HG03196 (cell line): ENCODE measurements around the gene DENND1A.
"Not testable (repeated sequence)": the region's sequence is repeated elsewhere in the genome, so short reads cannot be mapped to it uniquely, and the experiment has no call there.

Experiments used
- ATAC-seq: cut with Tn5 transposase; IDR thresholded peaks from one replicate; pipeline ENCODE4 v1.9.1; 2021; ENCODE audit not compliant: unreplicated experiment

DENND1A gene, protein sequence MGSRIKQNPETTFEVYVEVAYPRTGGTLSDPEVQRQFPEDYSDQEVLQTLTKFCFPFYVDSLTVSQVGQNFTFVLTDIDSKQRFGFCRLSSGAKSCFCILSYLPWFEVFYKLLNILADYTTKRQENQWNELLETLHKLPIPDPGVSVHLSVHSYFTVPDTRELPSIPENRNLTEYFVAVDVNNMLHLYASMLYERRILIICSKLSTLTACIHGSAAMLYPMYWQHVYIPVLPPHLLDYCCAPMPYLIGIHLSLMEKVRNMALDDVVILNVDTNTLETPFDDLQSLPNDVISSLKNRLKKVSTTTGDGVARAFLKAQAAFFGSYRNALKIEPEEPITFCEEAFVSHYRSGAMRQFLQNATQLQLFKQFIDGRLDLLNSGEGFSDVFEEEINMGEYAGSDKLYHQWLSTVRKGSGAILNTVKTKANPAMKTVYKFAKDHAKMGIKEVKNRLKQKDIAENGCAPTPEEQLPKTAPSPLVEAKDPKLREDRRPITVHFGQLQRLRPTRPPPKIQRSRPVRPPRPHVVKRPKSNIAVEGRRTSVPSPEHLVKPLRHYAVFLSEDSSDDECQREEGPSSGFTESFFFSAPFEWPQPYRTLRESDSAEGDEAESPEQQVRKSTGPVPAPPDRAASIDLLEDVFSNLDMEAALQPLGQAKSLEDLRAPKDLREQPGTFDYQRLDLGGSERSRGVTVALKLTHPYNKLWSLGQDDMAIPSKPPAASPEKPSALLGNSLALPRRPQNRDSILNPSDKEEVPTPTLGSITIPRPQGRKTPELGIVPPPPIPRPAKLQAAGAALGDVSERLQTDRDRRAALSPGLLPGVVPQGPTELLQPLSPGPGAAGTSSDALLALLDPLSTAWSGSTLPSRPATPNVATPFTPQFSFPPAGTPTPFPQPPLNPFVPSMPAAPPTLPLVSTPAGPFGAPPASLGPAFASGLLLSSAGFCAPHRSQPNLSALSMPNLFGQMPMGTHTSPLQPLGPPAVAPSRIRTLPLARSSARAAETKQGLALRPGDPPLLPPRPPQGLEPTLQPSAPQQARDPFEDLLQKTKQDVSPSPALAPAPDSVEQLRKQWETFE

DNA sequence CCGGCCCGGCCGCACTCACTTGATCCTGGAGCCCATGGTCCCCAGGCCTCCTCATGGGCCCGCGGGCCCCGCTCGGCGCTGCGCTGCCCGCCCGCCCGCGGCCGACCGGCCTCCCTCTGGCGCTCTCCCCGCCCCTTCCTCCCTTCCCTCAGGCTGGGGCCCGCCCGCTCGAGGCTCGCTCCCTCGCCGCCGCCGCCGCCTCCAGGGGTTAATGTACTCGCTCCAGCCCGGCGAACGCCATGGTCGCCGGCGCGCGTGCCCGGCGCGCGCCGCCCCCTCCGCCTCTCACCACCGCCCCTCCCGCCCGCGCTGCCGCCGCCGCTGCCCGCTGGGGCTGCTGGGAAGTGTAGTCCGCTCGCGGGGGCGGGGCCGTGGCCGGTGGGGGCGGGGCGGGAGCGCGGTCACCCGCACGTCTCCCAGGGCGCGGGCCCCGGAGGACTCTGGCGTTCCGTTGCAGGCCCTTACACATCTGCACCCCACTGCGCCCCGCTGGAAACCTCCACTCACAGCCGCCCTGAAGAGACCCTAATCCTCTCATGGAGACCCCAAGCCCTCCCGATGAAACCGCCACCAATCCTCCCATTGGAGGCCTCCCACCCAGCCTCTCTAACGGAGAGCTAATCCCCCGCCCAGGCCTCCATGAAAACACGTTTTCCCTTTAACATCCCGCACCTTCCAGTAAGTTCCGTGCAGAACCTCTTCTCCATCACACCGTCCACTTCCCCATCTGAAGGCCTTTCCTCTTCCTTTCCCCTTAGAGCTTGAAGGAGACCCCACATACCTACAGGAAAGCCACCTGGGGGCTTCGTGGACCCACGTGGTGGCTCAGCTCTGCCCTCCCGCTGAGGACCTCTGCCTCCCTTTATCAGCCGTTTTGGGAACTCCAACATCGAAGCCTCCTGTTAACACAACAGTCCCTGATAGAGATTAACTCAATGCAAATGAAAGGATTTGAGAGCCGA lies at the start of gene DENND1A:
TSS of gene DENND1A (minus strand) at position 257 of the 962 bp plus-strand sequence. CDS start at position 36, 221 bp downstream.
- ATAC-seq: peak; percentile 61

DNA sequence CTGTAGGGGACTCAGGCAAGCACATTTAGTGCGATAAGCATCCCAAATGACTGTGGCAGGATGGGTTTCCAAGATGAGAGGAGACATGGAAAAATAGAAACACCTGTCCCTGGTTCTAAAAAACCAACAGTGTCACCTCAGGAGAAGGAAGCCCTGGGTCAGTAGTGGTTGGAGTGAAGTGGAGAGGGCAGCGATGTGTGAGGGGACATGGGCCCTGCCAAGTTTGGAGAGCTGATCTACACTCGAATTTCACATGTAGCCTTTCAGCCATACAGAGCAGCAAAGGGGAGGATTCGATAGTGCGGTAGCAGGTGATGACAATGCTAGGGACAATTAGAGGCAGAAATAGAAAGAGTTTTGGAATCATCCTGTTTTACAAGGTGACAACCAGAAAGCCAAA lies 49.1 kb upstream of the DENND1A start:
- no peak for ATAC-seq

DNA sequence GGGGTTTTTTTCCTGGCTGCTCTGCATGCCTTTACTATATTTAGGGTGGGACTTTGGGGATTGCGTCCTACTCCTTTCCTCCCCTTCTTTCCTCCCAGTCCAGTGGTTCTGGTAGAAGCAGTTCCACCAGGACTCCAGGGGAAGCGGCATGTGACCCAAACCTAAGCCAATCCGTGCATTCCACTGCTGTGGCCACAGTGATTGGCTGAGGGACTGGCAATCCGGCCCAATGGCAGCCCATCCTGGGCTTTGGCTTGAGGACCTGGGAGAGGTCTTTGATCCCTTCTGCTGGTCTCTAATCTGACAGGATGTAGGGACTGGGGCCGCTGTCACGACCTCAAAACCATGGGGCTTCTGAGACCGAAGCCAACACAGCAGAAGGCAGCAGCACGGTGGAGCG lies 46.7 kb upstream of the DENND1A start:
- ATAC-seq: not testable (repeated sequence)

DNA sequence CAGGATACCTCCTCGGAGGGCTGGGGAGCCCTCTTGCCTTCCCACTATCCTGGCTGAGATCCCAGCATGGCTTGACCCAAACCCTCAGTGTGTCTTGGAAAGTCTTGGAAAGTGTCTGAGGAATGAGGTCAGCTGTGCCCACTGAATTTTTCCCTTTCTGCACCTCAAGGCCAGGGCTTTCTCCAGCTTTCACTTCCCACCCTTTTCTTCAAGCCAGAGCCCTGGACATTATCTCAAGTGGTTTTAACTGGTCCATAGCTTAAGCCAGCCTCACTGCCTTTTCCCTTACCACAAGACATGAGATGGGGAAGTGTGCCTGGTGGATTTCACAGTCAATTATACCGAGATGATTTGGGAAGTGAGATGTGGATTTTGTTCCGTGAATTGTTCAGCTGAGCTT lies 45.9 kb upstream of the DENND1A start:
- no peak for ATAC-seq

DNA sequence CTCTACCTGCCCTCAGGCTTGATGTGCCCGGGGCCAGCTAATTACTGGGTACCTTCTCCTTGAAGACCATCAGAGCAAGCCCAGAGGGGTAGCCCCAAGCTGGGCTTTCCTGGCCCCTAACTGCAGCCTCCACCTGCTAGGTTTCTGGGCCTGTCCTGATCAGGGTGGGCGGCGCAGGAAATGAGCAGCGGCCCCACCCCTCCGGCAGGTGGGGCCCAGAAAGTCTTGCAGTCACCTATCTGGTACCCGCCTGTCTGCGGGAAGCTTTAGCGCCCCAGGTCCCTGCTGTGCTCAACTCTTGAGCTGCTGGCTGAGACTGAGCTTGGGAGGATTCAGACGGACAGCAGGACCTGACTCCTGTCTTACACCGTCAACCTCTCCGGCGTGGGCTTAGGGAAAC lies 44.5 kb upstream of the DENND1A start:
- no peak for ATAC-seq

DNA sequence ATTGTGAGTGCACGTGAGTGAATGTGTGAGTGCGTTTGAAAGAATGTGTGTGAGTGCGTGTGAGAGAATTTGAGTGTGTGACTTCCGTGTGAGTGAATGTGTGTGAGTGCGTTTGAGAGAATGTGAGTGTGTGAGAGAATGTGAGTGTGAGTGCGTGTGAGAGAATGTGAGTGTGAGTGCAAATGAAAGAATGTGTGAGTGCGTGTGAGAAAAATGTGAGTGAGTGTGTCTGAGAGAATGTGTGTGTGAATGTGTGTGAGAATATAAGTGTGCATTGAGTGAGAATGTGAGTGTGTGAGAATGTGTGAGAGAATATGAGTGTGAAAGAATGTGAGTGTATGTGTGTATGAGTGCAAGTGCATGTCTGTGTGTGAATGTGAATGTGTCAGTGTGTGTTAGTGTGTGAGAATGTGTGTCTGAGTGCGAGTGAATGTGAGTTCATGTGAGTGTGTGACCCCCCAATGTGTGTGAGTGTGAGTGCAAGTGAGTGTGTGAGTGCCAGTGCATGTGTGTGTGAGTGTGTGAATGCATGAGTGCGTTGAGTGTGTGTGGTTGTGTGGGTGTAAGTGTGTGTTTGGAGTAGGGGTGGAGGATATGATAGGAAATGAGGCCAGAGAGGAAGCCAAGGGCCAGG lies 43.8 kb upstream of the DENND1A start:
- no peak for ATAC-seq

DNA sequence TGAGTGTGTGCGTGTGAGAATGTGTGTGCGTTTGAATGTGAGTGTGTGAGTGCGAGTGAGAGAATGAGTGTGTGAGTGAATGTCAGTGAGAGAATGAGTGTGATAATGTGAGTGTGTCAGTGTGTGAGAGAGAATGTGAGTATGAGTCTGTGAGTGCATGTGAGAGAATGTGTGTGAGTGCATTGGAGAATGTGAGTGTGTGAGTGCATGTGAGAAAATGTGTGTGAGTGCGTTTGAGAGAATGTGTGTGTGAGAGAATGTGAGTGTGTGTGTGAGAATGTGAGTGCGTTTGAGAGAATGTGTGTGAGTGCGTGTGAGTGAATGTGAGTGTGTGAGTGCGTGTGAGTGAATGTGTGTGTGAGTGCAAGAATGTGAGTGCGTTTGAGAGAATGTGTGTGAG lies 42.7 kb upstream of the DENND1A start:
- no peak for ATAC-seq

DNA sequence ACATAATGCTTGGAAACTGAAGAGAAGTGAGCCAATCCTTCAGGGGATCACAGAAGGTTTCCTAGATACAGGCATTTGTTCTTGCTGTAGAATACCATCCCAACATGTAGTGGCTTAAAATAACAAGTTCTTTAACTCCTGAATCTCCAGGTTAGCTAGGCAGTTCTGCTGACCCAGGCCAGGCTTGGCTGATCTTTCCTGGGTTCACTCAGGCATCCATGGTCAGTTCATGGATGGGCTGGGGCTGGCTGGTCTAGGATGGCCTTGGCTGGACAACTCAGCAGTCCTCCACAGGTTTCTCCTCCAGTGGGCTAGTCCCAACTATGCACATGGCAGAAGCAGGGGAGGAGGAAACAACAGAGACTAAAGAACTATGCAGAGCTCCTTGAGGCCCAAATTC lies 37.4 kb upstream of the DENND1A start:
- no peak for ATAC-seq

DNA sequence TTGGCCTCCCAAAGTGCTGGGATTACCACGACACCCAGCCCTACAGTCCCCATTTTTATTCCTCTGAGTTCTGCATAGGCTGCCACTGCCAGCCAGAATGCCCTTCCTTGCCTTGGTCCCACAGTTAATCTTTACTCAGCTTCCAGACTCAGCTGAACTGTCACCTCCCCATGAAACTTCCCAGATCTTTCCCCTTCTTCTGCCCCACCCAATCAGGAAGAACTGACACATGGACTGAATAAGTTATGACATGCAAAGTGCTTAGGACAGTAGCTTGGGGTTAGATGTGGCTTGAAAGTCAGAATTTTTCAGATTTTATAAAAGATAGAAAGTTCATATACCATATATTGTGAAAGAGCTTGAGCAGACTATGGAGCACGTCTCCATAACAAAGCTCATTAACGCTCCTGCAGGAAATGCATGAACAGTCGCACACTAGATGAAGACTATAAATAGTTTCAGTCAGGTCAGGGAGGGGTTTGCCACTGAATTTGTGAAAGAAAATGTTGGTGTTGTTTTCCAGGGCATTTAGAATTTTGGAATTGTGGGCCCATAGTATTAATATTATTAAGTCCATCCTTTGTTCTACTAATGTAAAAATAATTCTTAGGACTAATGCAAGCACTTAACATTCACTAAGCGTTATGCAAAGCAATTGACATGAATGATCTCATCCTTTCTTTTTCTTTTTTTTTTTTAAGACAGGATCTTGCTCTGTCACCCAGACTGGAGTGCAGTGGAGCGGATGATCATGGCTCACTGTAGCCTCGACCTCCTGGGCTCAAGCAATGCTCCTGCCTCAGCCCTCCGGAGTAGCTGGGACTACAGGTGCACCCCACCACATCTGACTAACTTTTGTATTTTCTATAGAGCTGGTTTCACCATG lies 36.1 kb upstream of the DENND1A start:
- no peak for ATAC-seq

DNA sequence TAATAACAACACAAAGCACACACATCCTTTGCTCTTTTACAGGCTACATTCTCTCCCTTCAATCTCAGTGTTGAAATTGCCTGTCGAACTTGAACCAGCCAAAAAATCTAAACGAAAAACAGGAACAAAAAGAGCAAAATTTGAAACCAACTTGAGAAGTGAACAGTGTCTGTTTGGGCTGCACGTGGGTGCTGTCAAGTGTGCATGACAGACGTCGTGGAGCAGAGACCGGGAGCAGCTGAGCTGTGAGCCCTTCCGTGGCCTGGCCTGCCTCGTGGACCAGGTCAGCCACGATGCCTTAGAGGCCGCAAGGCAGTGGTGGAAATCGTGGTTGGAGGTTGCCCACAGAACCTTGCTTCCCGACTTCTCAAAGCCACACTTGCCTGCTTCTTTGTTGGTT lies 34.8 kb upstream of the DENND1A start:
- no peak for ATAC-seq

DNA sequence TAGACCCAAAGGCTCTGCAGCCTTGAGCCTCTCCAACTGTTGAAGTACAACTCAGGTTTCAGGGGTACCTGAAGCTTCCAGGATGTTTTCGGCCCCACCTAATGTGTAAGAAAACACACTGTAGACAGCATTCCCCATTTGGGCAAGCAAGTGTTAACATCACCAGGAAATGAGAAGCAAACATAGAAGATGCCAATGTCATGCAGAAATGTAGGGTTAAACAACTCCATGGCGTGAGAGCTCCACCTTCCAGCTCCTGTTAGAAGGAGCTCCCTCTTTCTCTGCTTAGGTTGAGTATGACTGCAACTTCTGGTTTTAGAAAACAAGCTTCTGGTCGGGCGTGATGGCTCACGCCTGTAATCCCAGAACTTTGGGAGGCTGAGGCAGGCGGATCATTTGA lies 31.0 kb upstream of the DENND1A start:
- no peak for ATAC-seq

DNA sequence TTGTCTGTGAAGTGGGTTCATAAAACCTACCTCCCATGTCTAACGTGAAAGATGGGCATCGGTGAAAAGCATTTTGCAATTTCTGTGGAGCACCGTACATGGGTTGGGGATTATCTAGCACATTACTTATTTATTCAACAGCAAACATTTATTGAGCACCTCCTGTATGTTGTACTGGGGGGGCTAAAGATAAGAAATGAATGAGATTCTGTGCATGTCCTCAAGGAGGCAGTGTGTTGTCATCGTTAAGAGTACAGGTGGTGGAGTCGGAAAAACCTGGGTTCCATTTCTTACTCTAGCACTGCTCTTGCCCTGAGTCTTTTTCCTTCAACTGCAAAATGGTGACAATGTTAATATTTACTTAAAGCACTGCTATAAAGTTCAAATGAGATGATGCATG lies 30.4 kb upstream of the DENND1A start:
- ATAC-seq: no peak

DNA sequence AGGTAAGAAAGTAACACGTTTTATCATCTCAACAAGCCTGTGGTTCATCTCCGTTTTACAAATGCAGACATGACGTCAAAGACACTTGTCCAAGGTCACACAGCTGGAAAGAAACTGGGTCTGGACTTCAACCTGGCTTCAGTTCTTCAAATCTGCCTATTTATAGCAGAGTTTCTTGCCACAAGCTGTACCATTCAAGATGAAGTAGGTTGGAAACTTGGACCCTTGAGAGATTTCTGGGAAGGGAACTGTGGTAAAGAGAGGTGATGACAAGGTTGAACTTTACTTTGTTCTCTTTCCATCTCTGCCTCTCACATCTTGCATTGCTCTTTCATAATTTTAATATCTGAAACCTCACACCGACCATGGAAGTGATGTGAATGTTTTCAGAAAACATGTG lies 29.9 kb upstream of the DENND1A start:
- ATAC-seq: no peak

DNA sequence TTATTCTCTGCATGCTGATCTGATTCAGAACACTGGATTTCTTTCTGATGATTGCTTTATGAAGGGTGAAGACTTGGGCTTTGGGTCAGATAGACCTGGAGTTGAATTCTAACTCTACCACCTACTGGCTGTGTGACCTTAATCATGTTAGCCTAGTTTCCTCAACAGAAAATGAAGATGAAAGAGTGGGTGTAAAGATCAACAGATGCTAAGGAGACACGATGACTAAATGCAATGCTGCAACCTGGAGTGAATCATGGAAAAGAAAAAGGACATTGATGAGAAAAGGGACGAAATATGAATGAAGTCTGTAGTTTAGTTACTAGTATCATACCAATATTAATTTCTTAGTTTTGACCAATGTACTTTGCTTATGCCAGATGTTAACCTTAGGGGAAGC lies 27.8 kb upstream of the DENND1A start:
- ATAC-seq: no peak

DNA sequence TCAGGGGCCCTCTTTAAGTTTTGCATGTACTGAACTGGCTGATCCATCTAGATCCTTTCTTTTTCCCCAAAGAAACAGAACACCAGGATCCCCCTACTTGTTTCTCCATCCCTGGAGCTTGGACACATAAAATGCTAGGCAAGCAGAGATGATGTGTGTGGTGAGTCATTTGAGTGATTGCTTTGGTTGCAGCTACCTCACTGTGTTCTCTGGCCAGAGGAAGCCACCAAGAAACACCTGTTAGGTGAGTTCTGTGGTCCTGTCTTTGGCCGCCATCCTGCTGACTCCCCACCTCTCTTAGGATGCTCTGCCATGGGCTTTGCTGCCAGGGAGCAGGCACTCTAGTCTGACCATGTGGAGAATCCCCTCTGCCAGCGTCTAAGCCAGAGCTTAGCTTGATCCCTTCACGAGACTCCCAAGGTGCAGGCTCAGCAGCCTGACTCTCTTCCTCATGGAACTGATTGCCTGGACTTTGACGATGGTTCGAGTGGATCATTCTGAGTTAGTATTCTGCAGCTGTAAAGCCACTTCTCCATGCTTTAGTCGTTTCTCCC lies 27.3 kb upstream of the DENND1A start:
- no peak for ATAC-seq

DNA sequence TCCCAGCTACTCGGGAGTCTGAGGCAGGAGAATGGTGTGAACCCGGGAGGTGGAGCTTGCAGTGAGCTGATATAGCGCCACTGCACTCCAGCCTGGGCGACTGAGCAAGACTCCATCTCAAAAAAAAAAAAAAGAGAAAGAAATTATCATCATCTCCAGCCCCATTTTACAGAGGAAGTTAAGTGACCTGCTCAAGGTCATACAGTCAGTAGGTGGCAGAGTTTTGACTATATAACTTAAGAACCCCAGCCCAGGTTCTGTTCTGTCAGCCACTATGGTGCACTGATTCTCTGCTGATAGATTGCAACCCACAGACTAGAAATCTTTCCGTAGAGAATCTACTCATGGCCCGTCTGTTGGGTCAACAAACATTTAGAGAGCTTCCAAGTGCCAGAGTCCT lies 25.7 kb upstream of the DENND1A start:
- no peak for ATAC-seq

DNA sequence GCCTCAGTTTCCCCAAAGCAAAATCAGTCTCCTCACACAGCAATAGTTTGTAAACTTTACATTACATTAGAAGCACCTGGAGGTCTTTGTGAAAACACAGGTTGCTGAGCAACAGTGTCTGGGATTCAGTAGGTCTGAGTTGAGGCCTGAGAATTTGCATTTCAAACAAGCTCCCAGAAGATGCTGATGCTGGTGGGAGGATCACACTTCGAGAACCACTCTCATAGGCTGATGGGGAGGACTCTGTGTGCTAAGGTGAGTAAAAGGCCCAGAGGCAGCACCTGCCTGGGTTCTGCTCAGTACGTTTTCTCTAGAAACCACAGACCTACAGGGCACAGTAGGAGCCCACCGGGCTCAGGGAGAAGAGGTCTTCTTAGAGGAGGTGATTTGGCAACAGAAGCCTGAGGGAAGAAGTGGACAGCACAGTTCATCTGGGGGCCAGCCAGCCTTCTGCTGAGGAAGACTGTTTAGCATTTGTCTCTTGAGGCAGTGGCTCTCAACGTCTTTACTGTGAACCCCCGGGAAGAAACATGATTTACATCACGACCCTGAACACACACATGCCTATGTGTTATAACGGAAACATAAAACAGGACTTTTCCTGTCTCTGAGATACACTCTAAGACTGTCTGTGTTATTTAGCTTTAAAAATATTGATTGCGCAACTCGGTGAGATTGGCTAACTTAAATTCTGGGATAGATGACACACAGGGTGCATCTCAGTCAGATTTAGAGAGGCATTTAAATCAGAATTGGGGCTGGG lies 24.8 kb upstream of the DENND1A start:
- no peak for ATAC-seq
